BJ (cell line): ENCODE data around the gene CYP46A1. TPM values are rescaled to one million over a fixed set of nuclear protein-coding genes. Genes with fewer than 3 reads are reported as not detected.

Experiments
- CTCF ChIA-PET: fragments of 350-600 bp; formaldehyde crosslinking; extraction: SDS; loops from one replicate; lab custom pipeline; 2021; ENCODE audit warnings: antibody characterized with exemption, inconsistent platforms; lab: Yijun Ruan, JAX
- POLR2A ChIA-PET: fragments of 300-600 bp; sonication (Branson Sonifier 250); formaldehyde crosslinking; extraction: SDS; loops from one replicate; lab custom pipeline; 2021; ENCODE audit warnings: antibody characterized with exemption; lab: Charles Lee
- DNase-seq: peaks from one replicate; pipeline ENCODE4 v3.0.0-alpha.2; 2011; ENCODE audit warnings: low read depth
- H3K27me3 ChIP-seq: 2 replicates; pipeline ENCODE4 v1.6.0; 2011; ENCODE audit warnings: low read length; ENCODE audit not compliant: control insufficient read depth, insufficient read depth
- H3K36me3 ChIP-seq: 2 replicates; pipeline ENCODE4 v1.5.1; 2011; ENCODE audit warnings: low read length; ENCODE audit not compliant: control insufficient read depth, insufficient read depth
- H3K4me3 ChIP-seq: 2 replicates; pipeline ENCODE4 v1.5.1; 2011; ENCODE audit warnings: low read depth, mild to moderate bottlenecking, control low read depth, low read length
- CTCF ChIP-seq: IDR thresholded peaks from 2 replicates; pipeline ENCODE4 v1.5.1; 2011; ENCODE audit warnings: low read depth, mild to moderate bottlenecking, control low read depth, inconsistent platforms, low read length, moderate library complexity; ENCODE audit not compliant: insufficient read depth
- polyA plus RNA-seq: library from polyadenylated mRNA; depleted of rRNA; stranded (reverse); fragments of >200 nt; gene quantifications from 2 replicates; pipeline ENCODE4 v1.2.3, GENCODE V29; 2011

Gene CYP46A1
- polyA plus RNA-seq, 1 experiment = 0.06 TPM

GRCh38 chr14:99737451-99737951, 53.4 kb downstream of the CYP46A1 start:
- no peak for DNase-seq
- no peak for TF ChIP-seq CTCF
- ChIA-PET POLR2A (no interaction called here), CTCF (interaction anchor here (0.7 to 1.0 kb wide), 2 partner anchors 15 to 162 kb away, joined by 3 read pairs; no protein-coding TSS in a partner anchor)
- Histone ChIP-seq H3K27me3 (no peaks in the 10 kb centered on the region), H3K4me3 (peak overlapping the region; percentile 29), H3K36me3 (no peaks in the 10 kb centered on the region)

GRCh38 chr14:99737956-99738667, 54.0 kb downstream of the CYP46A1 start:
- Histone ChIP-seq H3K4me3 (peak overlapping the region; percentile 29), H3K36me3 (no peaks in the 10 kb centered on the region), H3K27me3 (no peaks in the 10 kb centered on the region)
- no peak for TF ChIP-seq CTCF
- DNase-seq = no peak
- ChIA-PET POLR2A (no interaction called here), CTCF (interaction anchor here (0.7 to 1.0 kb wide), 2 partner anchors 14 to 161 kb away, joined by 3 read pairs; no protein-coding TSS in a partner anchor)

GRCh38 chr14:99740411-99740810, 56.3 kb downstream of the CYP46A1 start:
- no peak for TF ChIP-seq CTCF
- no peaks in the 10 kb centered on the region for H3K27me3 ChIP-seq
- ChIA-PET POLR2A (no interaction called here), CTCF (interaction anchor here (0.9 to 2.7 kb wide), 4 partner anchors 10 to 145 kb away, joined by 3 to 20 read pairs (median 3); no protein-coding TSS in a partner anchor)
- DNase-seq = no peak
- H3K4me3 ChIP-seq = no peak overlapping the region
- no peaks in the 10 kb centered on the region for H3K36me3 ChIP-seq

- Histone ChIP-seq H3K27me3 (no peaks in the 10 kb centered on the region), H3K4me3 (no peak overlapping the region), H3K36me3 (no peaks in the 10 kb centered on the region)
- DNase-seq = no peak
- no peak for TF ChIP-seq CTCF
- CTCF ChIA-PET = interaction anchor here (0.5 to 2.7 kb wide), 3 partner anchors 11 to 59 kb away, joined by 3 to 20 read pairs (median 6); no protein-coding TSS in a partner anchor
- POLR2A ChIA-PET = no interaction called here
Measured at GRCh38 chr14:99741227-99741976, 57.3 kb downstream of the CYP46A1 start.

GRCh38 chr14:99742074-99742473, 58.0 kb downstream of the CYP46A1 start:
- DNase-seq = no peak
- ChIA-PET POLR2A (no interaction called here), CTCF (interaction anchor here (0.5 to 1.1 kb wide), 2 partner anchors 10 to 60 kb away, joined by 3 to 6 read pairs; no protein-coding TSS in a partner anchor)
- TF ChIP-seq CTCF = no peak
- H3K27me3 ChIP-seq = no peaks in the 10 kb centered on the region
- H3K36me3 ChIP-seq = no peaks in the 10 kb centered on the region
- H3K4me3 ChIP-seq = no peak overlapping the region
